ENCODE measurements around the gene EVI5L.
"Not testable (repeated sequence)": the region's sequence is repeated elsewhere in the genome, so short reads cannot be mapped to it uniquely, and the experiment has no call there.

Gene EVI5L

DNA sequence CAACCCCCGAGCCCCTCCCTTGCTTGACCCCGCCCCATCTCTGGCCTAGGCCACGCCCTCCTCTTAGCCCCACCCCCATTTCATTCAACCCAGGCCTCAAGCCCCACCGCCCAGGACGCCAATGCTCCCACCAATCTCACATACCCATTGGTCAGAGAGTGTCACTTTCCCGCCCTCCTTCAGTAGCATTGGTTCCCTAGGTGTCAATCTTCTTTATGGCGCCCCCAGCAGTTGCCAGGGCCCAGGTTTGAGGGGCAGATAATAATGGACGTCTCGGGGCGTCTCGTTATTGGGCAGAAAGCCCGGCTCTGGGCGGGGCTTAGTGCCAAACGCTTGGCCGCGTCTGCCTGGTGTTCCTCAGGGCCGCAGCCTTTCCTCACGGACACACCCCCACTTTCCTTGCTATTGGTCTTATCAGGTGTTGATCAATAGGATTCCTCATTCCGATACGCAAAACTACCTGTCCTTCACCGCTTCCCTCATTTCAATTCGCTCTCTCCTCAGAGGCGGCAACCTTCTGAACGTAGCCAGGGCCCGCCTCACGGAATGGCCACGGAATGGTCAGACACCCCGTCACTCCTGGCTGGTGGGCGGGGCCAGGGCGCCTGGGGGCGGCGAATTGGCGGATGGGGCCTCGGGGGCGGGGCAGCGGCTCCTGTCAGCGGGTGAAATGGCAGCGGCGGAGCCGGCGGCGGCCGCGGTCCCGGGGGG lies at the start of gene EVI5L:
Gene EVI5L, plus strand, starts transcription at position 658 of the 711 bp plus-strand sequence. CDS start 16,325 bp downstream, outside the sequence.
- peak; percentile 100 for DNase-seq

DNA sequence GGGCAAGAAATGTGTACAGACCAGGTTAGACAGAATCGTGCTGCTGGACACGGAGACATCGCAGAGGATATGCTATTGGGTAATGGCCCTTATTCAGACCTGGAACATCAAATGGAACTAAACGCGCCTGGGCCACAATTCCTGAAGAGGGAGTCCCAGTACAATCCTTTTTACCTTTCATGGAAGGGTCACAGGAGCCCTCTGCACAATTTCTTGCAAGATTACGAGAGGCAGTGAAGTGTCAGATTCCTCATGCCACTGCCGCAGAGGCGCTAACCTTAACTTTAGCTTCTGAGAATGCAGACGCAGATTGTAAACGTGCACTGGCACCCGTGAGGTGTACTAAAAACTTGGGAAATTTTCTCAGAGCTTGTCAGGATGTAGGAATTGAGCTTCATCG lies 48.9 kb upstream of the EVI5L start:
- no peak for DNase-seq

DNA sequence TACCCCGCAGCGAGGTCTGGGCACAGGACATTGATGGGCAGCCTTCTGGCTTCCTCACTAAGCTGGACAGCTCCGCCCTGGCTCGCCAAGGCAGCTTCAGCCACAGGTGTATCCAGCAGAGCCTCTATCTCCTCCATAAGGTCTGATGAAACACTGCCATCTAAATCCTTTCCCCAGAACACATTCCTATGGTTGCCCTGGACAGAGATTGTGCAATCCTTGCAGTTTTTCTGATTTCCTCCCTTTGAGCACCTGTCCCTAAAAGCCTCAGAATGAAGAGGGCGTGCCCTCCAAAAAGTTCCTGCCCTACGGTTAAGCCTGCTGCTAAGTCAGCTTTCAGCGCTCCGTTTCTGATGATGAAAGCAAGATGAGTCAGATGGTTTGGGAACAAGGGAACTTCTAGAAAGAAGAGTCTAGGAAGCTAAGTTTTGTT lies 46.0 kb upstream of the EVI5L start:
- DNase-seq = peak; percentile 21

DNA sequence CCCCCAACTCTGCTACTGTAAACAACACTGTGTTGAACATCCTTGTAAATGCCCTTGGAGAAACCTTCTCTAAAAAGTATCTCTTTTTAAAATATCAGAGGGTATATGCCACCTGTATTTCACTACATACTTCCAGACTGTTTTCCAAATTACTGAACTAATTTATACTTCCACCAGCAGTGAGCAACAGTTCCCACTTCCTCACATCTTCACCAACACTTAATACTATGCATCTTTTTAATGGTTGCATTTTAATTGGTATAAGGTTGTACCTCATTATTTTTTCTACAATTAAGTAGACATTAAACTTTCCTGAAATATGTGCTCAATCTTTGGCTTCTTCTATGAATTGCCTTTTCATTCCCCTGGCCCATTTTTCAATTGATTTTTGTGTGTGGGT lies 45.2 kb upstream of the EVI5L start:
- DNase-seq = no peak

DNA sequence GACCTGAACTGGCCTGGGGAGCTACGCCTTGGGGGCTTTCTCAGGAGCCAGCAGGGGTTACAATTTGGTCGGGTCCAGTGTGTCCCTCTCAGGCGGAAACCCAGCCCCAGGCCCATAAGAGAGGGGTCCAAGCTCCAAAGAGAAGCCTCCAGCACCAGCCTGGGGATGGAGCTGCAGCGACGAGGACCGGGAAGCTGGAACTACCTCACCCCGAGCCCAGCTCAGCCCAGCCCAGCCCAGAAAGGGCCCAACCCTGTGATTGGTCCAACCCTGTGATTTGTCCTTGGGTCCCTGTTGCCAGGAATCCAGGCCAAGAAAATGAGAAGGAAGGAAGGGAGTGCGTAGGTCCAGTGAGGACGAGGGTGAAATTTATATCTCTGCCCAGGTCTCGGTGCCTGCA lies 42.9 kb upstream of the EVI5L start:
- no peak for DNase-seq

DNA sequence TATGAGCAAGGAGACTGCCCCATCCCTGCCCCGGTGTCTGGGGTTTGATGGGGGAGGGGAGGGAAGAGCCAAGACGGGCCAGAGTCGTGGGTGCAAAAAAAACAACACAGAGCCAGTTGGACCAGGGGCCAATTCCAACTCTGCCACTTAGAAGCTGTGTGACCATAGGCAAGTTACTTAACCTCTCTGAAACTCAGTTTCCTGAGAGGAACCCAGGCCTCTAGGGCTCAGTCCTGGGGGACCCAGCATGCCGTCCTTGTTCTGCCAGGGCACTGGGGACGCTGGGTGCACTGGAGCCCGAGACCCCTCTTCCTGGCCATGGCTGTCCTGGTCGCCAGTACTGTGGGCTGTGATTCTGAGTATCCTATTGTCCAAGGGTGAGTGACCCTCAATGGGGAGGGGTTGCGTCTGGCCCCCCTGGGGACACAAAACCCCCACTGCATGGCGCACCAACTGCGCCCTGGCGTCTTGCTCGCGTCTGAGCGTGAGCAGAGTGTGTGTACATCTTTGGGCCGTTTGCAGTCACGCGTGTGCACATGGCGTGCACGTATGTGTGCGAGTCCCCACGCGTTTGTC lies 42.3 kb upstream of the EVI5L start:
- DNase-seq = no peak

DNA sequence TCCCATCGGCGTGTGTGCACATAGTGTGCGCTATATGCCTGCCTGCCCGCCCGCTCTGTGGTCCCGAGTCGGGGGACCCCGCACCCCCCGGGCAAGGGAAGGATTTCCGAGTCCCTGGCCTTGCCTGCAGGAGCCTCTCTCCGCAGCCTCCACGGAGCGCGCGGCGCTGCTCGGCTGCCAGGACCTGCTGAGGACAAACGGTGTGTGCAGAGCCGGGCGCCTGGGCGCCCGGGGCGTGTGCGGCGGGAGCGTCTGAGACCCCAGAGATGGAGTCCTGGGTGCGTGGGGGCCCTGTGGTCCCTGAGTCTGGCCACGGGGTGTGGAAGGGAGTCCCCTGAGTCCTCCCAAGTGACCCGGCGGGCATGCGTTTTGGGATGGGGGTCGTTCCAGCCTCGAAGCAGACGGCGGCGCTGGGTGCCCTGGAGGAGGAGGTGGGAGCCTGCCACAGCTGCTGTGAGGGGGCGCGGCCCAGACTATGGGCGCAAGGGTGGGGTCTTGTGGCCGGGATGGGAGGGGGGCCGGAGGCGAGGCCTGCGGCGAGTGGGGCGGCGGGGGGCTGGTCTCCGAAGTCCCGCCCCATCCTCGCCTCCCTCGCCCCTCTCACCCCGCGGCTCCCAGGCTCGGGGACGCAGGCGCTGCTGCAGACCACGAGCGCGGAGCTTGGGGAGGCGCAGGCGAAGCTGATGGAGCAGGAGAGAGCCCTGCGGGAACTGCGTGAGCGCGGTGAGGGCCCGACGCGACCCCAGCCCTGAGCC lies 41.7 kb upstream of the EVI5L start:
- no peak for DNase-seq

DNA sequence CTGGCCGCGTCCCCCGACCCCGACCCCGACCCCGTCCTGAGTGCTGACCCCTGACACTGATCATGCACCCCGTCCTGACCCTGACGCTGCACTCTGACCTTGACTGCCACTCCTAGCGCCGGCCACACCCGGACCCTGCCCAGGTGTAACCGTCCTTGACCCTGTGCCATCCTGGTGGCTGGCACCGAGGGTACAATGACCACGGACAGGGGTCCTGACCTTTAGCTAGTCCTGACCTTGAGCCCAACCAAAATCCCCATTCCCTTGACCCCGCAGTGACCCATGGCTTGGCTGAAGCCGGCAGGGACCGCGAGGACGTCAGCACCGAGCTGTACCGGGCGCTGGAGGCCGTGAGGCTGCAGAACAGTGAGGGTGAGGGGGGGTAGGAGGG lies 41.1 kb upstream of the EVI5L start:
- DNase-seq = no peak

DNA sequence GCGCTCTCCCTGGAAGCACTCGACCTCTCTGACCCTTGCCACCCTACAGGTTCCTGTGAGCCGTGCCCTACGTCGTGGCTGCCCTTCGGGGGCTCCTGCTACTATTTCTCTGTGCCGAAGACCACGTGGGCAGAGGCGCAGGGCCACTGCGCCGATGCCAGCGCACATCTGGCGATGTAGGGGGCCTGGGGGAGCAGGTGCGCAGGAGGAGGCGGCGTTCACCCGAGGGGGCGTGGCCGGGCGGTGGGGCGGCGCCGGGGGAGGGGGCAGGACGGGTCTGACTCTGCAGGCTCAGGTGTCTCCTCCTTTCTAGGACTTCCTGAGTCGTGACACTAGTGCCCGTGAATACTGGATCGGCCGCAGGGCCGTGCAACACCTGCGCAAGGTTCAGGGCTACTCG lies 40.6 kb upstream of the EVI5L start:
- DNase-seq = no peak

DNA sequence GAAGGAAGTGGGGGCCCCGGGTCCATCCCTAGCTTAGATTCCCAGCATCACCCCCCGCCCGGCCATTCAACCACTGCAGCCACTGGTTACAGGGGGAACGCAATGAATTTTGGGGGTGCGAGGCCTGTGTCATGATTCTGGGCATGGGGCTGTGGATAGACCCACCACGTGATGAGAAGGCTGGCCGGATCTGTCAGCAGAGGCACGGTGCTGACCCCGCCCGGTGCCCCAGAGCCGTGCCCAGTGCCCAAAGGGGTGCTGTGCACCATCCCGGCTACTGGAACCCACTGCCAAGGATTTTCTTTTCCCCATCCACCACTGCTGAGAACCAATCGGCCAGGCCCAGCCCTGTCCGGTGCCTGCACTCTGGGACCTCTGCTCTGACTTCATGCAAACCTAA lies 39.6 kb upstream of the EVI5L start:
- no peak for DNase-seq

DNA sequence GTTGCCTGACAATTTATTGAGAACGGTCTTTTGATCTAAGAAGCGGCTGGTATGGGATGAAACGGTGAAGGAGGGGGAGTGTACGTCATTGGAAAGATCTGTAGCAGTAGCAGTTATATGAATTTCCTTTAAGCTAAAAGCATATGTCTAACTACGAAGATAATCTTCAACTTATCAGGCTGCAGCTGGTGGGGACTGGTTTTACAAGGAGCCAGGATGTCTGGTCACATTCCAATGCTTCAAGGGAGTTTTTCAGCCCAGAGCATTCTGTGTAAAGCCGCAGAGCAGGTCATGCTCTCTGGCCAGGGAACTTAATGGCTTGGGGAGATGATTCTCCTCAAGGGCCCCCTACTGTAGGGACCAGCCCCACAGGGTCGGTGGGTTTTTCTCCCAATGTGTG lies 37.7 kb upstream of the EVI5L start:
- DNase-seq = no peak

DNA sequence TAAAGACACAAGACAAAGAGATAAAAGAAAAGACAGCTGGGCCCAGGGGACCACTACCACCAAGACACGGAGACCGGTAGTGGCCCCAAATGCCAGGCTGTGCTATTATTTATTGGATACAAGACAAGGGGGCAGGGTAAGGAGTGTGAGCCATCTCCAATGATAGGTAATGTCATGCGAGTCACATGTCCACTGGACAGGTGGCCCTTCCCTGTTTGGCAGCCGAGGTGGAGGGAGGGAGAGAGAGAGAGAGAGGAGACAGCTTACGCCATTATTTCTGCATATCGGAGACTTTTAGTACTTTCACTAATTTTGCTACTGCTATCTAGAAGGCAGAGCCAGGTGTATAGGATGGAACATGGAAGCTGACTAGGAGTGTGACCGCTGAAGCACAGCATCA lies 37.3 kb upstream of the EVI5L start:
- not testable (repeated sequence) for DNase-seq

DNA sequence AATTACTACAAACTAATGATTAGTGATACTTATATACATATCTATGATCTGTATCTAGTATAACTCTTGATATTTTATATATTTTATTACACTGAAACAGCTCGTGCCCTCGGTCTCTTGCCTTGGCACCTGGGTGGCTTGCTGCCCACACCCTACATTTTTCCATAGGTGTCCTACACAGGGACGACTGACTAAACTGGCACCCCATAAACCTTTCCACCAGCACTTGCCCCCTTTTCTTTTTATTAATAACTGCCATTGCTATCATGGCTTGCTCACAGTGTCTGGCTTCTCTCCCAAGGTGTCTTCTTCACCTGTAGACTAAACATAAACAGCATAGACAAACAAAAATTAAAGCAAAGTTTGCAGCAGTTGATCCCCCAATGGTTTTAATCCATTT lies 36.5 kb upstream of the EVI5L start:
- no peak for DNase-seq

DNA sequence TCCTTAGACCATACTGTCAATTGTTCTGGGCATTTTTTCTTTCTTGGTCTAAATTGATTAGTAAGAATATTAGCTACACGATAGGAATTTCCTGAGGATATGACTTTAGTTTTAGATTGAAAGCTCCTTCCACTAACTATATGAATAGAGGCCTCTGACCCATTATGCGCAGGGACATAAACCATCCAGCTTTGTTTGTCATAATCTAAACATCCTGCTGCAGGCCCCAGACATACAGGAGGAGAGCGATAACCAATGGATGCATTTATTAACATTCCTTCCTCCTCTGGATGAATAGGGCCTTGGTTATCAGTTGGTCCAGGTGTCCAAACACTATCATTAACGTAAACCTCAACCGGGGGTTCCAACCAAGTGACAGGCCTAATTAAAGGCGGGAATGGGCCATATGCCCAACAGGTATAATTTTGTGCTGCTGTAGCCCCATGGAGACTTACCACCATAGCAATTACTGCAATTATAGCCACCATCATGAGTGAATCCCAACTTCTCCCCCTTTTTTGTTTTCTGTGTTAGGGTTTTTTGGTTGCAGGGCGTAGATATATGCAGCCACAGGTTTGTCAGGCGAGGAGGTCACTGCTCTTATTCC lies 34.4 kb upstream of the EVI5L start:
- DNase-seq = no peak

DNA sequence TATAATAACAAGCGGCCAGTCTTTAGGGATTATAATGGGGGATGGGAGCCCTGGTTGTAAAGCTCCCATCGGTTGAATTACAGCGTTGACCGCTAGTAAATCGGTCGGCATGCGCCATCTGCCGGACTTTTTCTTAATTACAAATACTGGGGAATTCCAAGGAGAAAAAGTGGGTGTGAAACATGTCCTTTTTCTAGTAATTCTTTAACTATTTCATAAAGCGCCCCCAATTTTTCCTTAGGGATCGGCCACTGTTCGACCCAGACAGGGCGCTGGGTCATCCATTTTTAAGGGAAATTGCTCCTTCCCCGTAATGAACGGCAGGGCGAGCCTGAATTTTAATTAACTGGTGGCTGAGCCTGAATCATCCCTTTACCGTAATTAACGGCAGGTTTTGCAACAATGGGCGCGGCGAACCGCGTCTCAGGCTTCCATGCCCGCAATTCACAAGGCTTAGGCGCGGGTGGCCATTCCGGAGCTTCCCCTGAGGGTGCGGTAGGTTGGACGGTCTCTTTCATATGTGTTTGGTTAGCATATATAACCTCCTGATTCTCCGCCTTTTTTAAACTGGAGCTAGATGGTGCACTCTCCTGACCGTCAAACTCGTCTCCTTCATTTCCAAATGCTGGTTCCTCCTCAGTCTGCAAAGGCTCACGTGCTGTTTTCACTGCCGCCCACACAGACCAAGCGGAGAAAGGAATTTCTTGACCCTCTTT lies 30.2 kb upstream of the EVI5L start:
- peak; percentile 39 for DNase-seq

DNA sequence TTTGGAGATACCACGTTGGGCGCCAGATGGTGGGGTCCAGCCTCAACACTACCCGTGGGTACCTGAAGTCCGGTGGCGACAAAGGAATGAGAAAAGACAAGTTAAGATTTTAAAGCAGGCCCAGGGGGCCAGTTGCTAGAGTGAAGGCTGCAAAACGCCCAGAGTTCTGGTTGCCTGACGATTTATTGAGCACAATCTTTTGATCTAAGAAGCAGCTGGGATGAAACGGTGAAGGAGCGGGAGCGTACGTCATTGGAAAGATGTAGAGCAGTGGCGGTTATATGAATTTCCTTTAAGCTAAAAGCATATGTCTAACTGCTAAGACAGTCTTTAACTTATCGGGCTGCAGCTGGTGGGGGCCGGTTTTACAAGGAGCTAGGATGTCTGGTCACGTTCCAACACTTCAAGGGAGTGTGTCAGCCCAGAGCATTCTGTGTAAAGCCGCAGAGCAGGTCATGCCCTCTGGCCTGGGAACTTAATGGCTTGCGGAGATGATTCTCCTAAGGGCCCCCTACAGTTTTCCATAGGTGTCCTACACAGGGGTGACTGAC lies 28.9 kb upstream of the EVI5L start:
- no peak for DNase-seq

DNA sequence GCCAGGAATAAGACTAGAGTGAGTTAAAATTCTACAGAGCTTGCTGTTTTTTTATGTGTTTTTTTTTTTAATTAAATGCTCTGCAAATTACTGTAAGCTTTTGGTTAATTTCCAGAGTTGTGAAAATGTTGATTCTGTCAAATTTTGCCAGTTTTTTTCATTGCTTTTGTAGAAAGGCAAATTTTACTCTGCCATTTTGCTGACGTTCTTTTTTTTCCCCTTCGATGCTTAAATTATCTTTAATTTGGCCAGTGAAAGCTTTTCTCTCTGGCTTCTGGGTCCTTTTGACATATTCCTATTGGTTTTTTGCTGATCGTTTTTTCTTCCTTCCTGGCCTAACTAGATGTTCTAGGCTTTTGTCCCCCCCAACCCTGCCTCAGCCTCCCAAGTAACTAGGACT lies 23.8 kb upstream of the EVI5L start:
- no peak for DNase-seq

DNA sequence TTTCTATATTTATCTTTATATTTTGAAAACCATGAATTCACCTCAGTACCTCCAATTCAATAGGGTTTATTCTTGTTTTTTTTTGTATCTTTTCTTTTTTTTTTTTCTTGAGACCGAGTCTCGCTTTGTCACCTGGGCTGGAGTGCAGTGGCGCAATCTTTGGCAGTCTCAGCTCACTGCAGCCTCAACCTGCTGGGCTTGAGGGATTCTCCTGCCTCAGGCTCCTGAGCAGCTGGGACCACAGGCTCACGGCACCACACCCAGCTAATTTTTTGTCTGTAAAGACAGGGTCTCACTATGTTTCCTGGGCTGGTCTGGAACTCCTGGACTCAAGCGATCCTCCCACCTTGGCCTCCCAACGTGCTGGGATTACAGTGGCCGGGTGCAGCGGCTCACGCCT lies 23.1 kb upstream of the EVI5L start:
- DNase-seq = no peak

DNA sequence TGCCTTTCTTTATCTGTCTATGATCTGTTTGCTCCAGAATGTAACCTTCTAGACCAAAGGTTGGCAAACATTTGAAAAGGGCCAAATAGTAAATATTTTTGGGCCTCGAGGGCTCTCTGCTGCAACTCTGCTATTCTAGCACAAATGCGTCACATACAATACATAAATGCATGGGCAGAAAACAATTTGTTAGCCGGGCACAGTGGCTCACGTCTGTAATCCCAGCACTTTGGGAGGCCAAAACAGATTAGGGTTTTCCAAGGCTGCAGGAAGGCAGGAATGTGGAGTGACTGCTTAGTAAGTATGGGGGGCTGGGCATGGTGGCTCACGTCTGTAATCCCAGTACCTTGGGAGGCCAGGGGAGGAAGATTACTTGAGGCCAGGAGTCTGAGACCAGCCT lies 21.9 kb upstream of the EVI5L start:
- no peak for DNase-seq

DNA sequence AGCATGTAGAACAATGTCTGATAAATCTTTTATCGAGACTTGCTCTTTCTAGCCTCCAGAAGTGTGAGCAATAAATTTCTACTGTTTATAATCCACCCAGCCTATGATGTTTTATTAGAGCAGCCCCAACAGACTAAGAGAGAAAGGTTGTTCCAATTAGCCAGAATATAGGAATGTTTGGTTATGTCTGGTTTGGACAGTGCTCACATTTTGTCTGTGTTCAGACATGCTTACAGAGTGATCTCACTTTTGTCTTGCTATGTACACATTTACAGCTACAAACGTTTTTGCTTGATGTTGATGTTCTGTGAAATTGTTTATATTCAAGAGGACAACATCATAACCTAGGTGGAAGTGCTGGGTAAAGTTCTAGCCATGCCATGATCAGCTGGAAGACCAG lies 18.0 kb upstream of the EVI5L start:
- DNase-seq = no peak

DNA sequence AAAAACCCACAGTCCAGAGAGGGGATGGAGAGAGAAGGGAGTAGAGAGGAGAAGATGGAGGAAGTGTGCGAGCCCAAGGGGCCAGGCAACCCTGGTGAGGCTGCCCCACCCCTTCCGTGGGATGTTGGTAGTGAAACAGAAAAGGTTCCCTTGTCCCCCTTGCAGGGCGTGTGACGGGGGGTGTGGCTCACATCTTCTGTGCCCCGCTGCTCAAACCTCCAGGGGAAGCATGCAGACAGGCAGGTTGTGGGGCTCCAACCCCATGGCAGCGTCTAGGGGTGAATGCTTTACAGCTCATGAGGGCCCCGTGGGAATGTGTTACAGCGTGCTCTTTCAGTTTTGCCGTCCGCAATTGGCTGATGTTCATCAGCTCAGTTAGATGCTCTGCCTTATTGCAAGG lies 14.7 kb upstream of the EVI5L start:
- no peak for DNase-seq

DNA sequence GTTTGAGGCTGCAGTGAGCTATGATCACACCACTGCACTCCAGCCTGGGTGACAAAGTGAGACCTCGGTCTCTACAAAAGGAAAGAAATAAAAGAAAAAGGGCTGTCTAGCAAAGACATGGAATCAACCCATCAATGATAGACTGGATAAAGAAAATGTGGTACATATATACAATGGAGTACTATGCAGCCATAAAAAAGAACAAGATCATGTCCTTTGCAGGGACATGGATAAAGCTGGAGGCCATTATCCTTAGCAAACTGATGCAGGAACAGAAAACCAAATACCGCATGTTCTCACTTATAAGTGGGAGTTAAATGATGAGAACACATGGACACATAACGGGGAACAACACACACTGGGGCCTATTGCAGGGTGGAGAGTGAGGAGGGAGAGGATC lies 14.0 kb upstream of the EVI5L start:
- not testable (repeated sequence) for DNase-seq

DNA sequence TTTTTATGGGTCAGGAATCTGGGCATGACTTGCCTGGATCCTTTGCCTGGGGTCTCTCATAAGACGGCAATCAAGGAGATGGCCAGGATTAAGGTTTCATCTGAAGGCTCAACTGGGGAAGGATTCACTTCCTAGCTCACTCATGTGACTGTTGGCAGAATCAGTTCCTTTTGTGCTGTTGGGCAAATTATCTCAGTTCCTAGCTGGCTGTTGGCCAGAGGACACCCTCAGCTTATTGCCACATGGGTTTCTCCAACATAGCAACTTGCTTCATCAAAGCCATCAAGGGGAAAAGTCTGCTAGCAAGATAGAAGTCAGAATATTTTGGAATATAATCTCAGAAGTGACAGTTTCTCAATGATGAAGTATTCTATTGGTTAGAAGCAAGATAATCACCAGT lies 12.2 kb upstream of the EVI5L start:
- peak; percentile 13 for DNase-seq

All from GF-D8 (cell line).